Upper lobe of left lung (tissue), 6 donors: ENCODE data around the gene DMXL1. TPM values are rescaled to one million over a fixed set of nuclear protein-coding genes. Genes with fewer than 3 reads are reported as not detected.
"Not testable (repeated sequence)": the region's sequence is repeated elsewhere in the genome, so short reads cannot be mapped to it uniquely, and the experiment has no call there.

Source experiments
- ATAC-seq, 2 donors: fragments of 200-7000 bp; cut with Tn5 transposase; one replicate each; pipeline ENCODE4 v1.9.1; 2022; ENCODE audit warnings: mild to moderate bottlenecking in 2 of 2, moderate library complexity in 2 of 2; ENCODE audit not compliant: low FRiP score in 2 of 2
- DNase-seq, 2 donors: peaks; one replicate each; pipeline ENCODE4 v3.0.0-alpha.2; 2019 to 2020
- H3K27ac ChIP-seq, 4 donors: fragments of 200-600 bp; sonication (generic); one replicate each; pipeline ENCODE4 v1.5.1; 2016 to 2019
- H3K27me3 ChIP-seq, 4 donors: fragments of 200-600 bp; sonication (generic); one replicate each; pipeline ENCODE4 v1.5.1; 2017 to 2019
- H3K36me3 ChIP-seq, 4 donors: fragments of 200-600 bp; sonication (generic); one replicate each; pipeline ENCODE4 v1.5.1; 2016 to 2019
- H3K4me1 ChIP-seq, 4 donors: fragments of 200-600 bp; sonication (generic); one replicate each; pipeline ENCODE4 v1.5.1; 2018 to 2019
- H3K4me3 ChIP-seq, 4 donors: fragments of 200-600 bp; sonication (generic); one replicate each; pipeline ENCODE4 v1.5.1; 2017 to 2019; ENCODE audit warnings: mild to moderate bottlenecking in 2 of 4, moderate library complexity in 1 of 4
- H3K9me3 ChIP-seq, 4 donors: fragments of 200-600 bp; sonication (generic); one replicate each; pipeline ENCODE4 v1.5.1; 2018 to 2019
- EP300 ChIP-seq, 4 donors: sonication (generic); formaldehyde crosslinking; IDR thresholded peaks; one replicate each; pipeline ENCODE4 v1.5.1; 2017; ENCODE audit warnings: antibody characterized with exemption in 4 of 4, control low read depth in 2 of 4
- POLR2A ChIP-seq, 4 donors: fragments of 450-650 bp; IDR thresholded peaks; one replicate each; pipeline ENCODE4 v1.5.1; 2016 to 2017; ENCODE audit warnings: antibody characterized with exemption in 4 of 4, mild to moderate bottlenecking in 2 of 4
- POLR2AphosphoS5 ChIP-seq, 2 donors: sonication (generic); formaldehyde crosslinking; IDR thresholded peaks; one replicate each; pipeline ENCODE4 v1.5.1; 2017; ENCODE audit warnings: antibody characterized with exemption in 2 of 2
- WGBS, 2 donors: methylation state at CpG; one replicate each; pipeline ENCODE4 v1.1.5; 2017 to 2018; 5-methylcytosine and 5-hydroxymethylcytosine counted together
- total RNA-seq, 6 donors: library from RNA; depleted of rRNA in 4 of 6; stranded (reverse); fragments of >200 nt in 4 of 6; gene quantifications; one replicate each; pipeline versions ENCODE4 v1.1.0 to v1.2.1, GENCODE V29; 2016 to 2021
- TF ChIP-seq, protein P1 (sequence below), 6 experiments: fragments of 450-650 bp in 4 of 6; fragments of 200-600 bp in 2 of 6; sonication (generic) in 2 of 6; IDR thresholded peaks; one replicate each; pipeline ENCODE4 v1.5.1; 2016 to 2019; ENCODE audit warnings: antibody characterized with exemption in 6 of 6
- donor health status: DM: no; HTN: no; CAD: no; lungs with moderate emphysema.
- donor health status: DM: no; HTN: yes; CAD: no; lungs with severe emphysema.

Gene DMXL1
- total RNA-seq, 6 donors from 2014 or later = 37.7 to 102 (median 52.9) TPM

DNA sequence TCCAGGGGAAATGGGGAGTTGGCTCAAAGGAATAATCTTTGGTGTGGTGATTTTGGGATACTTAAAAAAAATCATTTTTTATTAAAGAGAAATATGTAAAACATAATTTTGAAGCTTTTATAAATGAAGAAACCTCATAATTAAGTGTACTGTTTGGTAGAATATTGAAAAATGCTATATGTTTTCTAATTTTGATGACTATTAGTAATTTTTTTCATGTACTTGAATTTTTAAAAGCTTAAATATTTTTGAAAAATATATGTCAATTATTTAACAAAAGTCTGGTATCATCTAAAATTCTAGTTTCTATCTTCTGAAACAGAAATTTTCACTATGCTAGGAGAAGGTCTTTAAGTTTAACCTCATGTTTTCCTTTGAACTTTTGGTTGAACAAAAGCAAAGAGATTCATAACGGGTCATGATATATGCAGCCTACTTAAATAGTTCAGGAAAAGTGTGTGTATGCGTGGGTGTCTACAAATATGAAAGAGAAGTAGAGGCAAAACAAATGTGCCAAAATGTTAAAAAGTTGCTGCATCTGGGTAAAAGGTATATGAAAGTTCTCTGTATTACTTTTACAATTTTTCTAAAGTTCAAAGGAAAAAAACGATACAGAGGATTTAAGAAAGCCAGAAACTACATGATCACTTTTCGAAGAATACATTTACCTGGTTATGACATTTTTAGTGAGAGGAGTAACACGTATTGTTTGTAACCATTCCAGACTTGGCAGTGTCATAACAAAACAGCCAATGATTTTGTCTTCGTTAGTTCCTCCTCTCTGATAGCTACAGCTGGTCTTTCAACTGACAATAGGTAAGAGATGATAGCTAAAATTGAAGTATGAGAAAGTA, 167.6 kb downstream of the DMXL1 start:
- peaks cover 0 to 38% (median 6%) of the 10 kb centered on the region in 4 donors for H3K36me3 ChIP-seq
- no peak overlapping the region for H3K27ac ChIP-seq
- H3K9me3 ChIP-seq = no peaks in the 10 kb centered on the region
- H3K4me3 ChIP-seq = no peak overlapping the region
- TF ChIP-seq, protein P1, sequence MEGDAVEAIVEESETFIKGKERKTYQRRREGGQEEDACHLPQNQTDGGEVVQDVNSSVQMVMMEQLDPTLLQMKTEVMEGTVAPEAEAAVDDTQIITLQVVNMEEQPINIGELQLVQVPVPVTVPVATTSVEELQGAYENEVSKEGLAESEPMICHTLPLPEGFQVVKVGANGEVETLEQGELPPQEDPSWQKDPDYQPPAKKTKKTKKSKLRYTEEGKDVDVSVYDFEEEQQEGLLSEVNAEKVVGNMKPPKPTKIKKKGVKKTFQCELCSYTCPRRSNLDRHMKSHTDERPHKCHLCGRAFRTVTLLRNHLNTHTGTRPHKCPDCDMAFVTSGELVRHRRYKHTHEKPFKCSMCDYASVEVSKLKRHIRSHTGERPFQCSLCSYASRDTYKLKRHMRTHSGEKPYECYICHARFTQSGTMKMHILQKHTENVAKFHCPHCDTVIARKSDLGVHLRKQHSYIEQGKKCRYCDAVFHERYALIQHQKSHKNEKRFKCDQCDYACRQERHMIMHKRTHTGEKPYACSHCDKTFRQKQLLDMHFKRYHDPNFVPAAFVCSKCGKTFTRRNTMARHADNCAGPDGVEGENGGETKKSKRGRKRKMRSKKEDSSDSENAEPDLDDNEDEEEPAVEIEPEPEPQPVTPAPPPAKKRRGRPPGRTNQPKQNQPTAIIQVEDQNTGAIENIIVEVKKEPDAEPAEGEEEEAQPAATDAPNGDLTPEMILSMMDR (IDR thresholded peaks at IDR 0.05) = no peak
- TF ChIP-seq POLR2AphosphoS5 (IDR thresholded peaks at IDR 0.05) (no peak), EP300 (IDR thresholded peaks at IDR 0.05) (no peak), POLR2A (IDR thresholded peaks at IDR 0.05) (no peak)
- H3K27me3 ChIP-seq = no peaks in the 10 kb centered on the region
- WGBS, 2 donors = 90 to 92% methylated on average over 6 of the region's 6 CpGs
- ATAC-seq (no peak), DNase-seq (no peak)
- H3K4me1 ChIP-seq = no peaks in the 10 kb centered on the region

DNA sequence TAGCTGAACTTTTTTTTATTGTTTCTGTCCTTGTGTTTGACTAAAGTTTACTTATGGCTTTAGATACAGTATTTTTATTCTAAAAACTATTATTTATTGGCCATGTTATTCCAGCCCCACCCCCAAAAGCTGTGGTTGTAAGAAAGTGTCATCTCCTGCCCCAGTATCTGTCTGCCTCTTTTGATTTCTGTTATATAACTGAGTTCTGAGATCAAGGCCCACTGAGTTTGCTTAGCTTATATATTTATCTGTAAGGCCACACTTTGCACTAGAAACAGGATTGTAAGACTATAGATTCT, 168.2 kb downstream of the DMXL1 start:
- Histone ChIP-seq H3K4me3 (no peak overlapping the region), H3K27ac (no peak overlapping the region), H3K36me3 (peaks cover 0 to 38% (median 5%) of the 10 kb centered on the region in 4 donors), H3K9me3 (no peaks in the 10 kb centered on the region), H3K27me3 (no peaks in the 10 kb centered on the region), H3K4me1 (no peaks in the 10 kb centered on the region)
- ATAC-seq = no peak
- DNase-seq = no peak
- TF ChIP-seq, protein P1 (IDR thresholded peaks at IDR 0.05) = no peak
- TF ChIP-seq EP300 (IDR thresholded peaks at IDR 0.05) = no peak
- TF ChIP-seq POLR2AphosphoS5 (IDR thresholded peaks at IDR 0.05) = no peak
- TF ChIP-seq POLR2A (IDR thresholded peaks at IDR 0.05) = no peak

DNA sequence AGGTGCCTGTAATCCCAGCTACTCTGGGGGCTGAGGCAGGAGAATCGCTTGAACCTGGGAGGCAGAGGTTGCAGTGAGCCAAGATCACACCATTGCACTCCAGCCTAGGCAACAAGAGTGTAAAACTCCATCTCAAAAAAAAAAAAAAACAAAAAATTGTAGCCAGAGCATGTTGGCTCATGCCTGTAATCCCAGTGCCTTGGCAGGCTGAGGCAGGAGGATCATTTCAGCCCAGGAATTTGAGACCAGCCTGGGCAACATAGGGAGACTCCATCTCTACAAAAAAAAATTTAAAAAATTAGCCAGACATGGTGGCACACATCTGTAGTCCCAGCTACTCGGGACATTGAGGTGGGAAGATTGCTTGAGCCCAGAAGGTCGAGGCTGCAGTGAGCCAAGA, 168.9 kb downstream of the DMXL1 start:
- peaks cover 0 to 38% (median 2%) of the 10 kb centered on the region in 4 donors for H3K36me3 ChIP-seq

DNA sequence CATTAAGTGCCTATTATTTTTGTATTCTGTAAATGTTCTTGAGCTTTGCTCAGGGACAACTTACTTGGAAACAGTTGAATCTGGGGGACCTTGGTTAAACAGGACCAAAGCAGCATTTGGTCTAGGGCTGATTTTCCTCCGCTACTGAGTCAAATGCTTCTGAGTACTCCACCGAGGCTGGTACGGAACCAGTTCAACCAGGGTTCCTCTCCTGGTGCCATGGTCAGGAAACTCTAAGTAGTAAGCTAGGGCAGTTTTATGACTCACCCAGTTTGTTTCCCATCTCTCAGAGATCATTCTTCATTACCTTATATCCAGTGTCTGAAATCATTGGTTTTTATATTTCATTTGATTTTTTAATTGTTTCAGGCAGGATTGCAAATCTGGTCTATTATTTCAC, 173.0 kb downstream of the DMXL1 start:
- H3K9me3 ChIP-seq = no peaks in the 10 kb centered on the region
- ATAC-seq (no peak), DNase-seq (no peak)
- H3K4me3 ChIP-seq = no peak overlapping the region
- no peak overlapping the region for H3K27ac ChIP-seq
- H3K27me3 ChIP-seq = no peaks in the 10 kb centered on the region
- TF ChIP-seq POLR2A (IDR thresholded peaks at IDR 0.05) (no peak), EP300 (IDR thresholded peaks at IDR 0.05) (no peak), POLR2AphosphoS5 (IDR thresholded peaks at IDR 0.05) (no peak)
- TF ChIP-seq, protein P1 (IDR thresholded peaks at IDR 0.05) = no peak
- H3K36me3 ChIP-seq = peaks cover 0 to 34% (median 0%) of the 10 kb centered on the region in 4 donors
- no peaks in the 10 kb centered on the region for H3K4me1 ChIP-seq
- WGBS, 2 donors = 86 to 96% methylated on average over 3 of the region's 3 CpGs

More for the DNA sequence above, 168.9 kb downstream of the DMXL1 start:
- not testable (repeated sequence) for H3K27ac ChIP-seq, H3K4me3 ChIP-seq, H3K4me1 ChIP-seq, H3K27me3 ChIP-seq, H3K9me3 ChIP-seq, ATAC-seq, DNase-seq
- WGBS, 2 donors = 98 to 100% methylated on average over 3 of the region's 3 CpGs

DNA sequence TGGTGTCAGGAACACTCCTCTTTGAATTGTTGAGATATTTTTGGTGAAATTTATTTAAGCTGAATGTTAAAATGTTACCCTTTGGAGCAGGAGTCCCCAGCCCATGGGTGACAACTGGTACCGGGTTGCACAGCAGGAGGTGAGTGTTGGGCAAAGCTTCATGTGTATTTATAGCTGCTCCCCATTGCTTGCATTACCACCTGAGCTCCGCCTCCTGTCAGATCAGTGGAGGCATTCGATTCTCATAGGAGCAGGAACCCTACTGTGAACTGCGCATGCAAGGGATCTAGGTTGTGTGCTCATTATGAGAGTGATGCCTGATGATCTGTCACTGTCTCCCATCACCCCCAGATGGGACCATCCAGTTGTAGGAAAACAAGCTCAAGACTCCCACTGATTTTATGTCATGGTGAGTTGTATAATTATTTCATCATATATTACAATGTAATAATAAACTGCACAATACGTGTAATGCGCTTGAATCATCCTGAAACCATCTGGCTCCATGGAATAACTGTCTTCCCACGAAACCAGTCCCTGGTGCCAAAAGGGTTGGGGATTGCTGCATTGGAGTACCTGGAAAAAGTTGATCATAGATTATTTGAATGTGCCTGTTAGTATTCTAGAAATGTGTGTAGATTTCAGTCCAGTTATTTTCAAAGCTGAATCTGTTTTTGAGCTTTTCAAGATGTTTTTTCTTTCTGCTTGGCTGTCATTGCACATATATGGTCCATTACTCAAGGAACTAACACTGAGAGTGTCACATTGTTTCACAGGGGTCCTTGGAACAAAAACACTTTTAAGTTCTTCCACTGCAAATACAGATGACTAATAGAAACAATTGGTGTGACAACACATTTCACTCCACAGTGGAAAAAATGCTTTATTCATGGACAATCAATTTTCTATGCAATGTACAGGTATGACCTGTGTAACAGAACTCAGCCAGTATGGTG, 180.3 kb downstream of the DMXL1 start:
- H3K4me3 ChIP-seq = no peak overlapping the region
- no peaks in the 10 kb centered on the region for H3K27me3 ChIP-seq
- WGBS, 2 donors = 86 to 94% methylated on average over 7 of the region's 7 CpGs
- no peak for TF ChIP-seq POLR2AphosphoS5 (IDR thresholded peaks at IDR 0.05)
- no peak for TF ChIP-seq EP300 (IDR thresholded peaks at IDR 0.05)
- TF ChIP-seq POLR2A (IDR thresholded peaks at IDR 0.05) = no peak
- TF ChIP-seq, protein P1 (IDR thresholded peaks at IDR 0.05) = no peak
- no peaks in the 10 kb centered on the region for H3K4me1 ChIP-seq
- no peak for ATAC-seq
- peaks cover 0 to 5% (median 0%) of the 10 kb centered on the region in 4 donors for H3K9me3 ChIP-seq
- DNase-seq = no peak
- no peak overlapping the region for H3K27ac ChIP-seq
- H3K36me3 ChIP-seq = peaks cover 0 to 6% (median 0%) of the 10 kb centered on the region in 4 donors
